ENCODE measurements around the gene EPHB1. TPM values are rescaled to one million over a fixed set of nuclear protein-coding genes. Genes with fewer than 3 reads are reported as not detected.

Gene EPHB1
- total RNA-seq, 1 experiment from 2014 or later: 0.86 TPM

DNA sequence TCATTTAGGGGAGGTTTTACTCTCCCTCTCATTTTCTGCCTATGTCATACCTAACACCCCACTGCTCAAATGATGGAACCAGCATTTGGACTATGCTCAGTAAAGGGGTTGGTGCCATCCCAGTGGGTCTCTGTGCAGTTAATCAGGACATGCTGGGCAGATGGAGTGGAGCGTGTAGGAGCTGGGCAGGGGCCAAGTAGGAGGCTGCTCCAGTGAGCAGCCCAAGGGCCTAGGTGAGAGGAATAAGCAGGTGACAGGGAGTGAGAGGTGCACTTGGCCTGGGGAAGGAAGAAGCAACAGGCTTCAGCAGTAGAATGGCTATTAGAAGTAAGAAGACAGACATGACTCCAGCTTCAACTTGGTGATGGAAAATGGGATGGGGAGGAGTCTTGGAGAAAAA lies 72.2 kb downstream of the EPHB1 start:
- Histone ChIP-seq H3K4me3 (replicated peaks in 1 of 2; ENCODE audit: low read depth in 1 of 2, low read length in 2 of 2) (no peak overlapping the region), H3K79me2 (ENCODE audit: insufficient read depth, low read length) (no peaks in the 10 kb centered on the region), H3K27ac (ENCODE audit: low read depth, low read length) (no peak overlapping the region), H3K9me3 (ENCODE audit: control insufficient read depth in 1 of 2, insufficient read depth in 1 of 2, low read depth in 1 of 2, low read length in 2 of 2) (no peaks in the 10 kb centered on the region), H3K27me3 (ENCODE audit: insufficient read depth, low read length) (peaks cover 64% of the 10 kb centered on the region), H3K9me2 (ENCODE audit: insufficient read depth) (no peaks in the 10 kb centered on the region), H3K4me2 (ENCODE audit: low read length) (no peak overlapping the region), H3K4me1 (ENCODE audit: control insufficient read depth in 1 of 2, insufficient read depth in 2 of 2, low read length in 2 of 2) (no peaks in the 10 kb centered on the region), H3K36me3 (ENCODE audit: control insufficient read depth in 1 of 2, insufficient read depth in 2 of 2, low read length in 2 of 2) (no peaks in the 10 kb centered on the region), H3K9ac (ENCODE audit: low read length) (no peak overlapping the region), H2AFZ (ENCODE audit: low read depth, low read length, poor library complexity, severe bottlenecking) (no peak overlapping the region), H4K20me1 (ENCODE audit: insufficient read depth) (no peaks in the 10 kb centered on the region)
- RAD21 ChIA-PET (ENCODE audit: low non-redundant PET in 1 of 2, low total read pairs in 2 of 2, uncharacterized antibody in 2 of 2, unreplicated experiment in 2 of 2): no interaction called here
- no peak for ATAC-seq
- no TSS peak for BruUV-seq (replicated peaks)
- TF ChIP-seq ATF3 (IDR thresholded peaks at IDR 0.05) (no peak), FOSL1 (IDR thresholded peaks at IDR 0.05; ENCODE audit: low read depth) (no peak), CBX3 (IDR thresholded peaks at IDR 0.05; ENCODE audit: low read depth) (no peak), SRF (IDR thresholded peaks at IDR 0.05; ENCODE audit: low read depth) (no peak), ZNF274 (IDR thresholded peaks at IDR 0.05; ENCODE audit: low read depth, low read length) (no peak), TCF7L2 (IDR thresholded peaks at IDR 0.05; ENCODE audit: borderline replicate concordance, extremely low read depth, insufficient read depth, insufficient read length) (no peak), EZH2phosphoT487 (IDR thresholded peaks at IDR 0.05; ENCODE audit: borderline replicate concordance) (no peak), JUND (IDR thresholded peaks at IDR 0.05) (no peak), POLR2AphosphoS5 (IDR thresholded peaks at IDR 0.05; ENCODE audit: low read depth, low read length) (no peak), CEBPB (IDR thresholded peaks at IDR 0.05; ENCODE audit: low read depth) (no peak), REST (IDR thresholded peaks at IDR 0.05; ENCODE audit: low read depth) (no peak), POLR2A (IDR thresholded peaks at IDR 0.05; ENCODE audit: borderline replicate concordance, extremely low read depth, insufficient read depth, insufficient read length) (no peak)
- TF ChIP-seq, protein P1, sequence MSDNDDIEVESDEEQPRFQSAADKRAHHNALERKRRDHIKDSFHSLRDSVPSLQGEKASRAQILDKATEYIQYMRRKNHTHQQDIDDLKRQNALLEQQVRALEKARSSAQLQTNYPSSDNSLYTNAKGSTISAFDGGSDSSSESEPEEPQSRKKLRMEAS (IDR thresholded peaks at IDR 0.05): no peak
- TF ChIP-seq, protein P2, sequence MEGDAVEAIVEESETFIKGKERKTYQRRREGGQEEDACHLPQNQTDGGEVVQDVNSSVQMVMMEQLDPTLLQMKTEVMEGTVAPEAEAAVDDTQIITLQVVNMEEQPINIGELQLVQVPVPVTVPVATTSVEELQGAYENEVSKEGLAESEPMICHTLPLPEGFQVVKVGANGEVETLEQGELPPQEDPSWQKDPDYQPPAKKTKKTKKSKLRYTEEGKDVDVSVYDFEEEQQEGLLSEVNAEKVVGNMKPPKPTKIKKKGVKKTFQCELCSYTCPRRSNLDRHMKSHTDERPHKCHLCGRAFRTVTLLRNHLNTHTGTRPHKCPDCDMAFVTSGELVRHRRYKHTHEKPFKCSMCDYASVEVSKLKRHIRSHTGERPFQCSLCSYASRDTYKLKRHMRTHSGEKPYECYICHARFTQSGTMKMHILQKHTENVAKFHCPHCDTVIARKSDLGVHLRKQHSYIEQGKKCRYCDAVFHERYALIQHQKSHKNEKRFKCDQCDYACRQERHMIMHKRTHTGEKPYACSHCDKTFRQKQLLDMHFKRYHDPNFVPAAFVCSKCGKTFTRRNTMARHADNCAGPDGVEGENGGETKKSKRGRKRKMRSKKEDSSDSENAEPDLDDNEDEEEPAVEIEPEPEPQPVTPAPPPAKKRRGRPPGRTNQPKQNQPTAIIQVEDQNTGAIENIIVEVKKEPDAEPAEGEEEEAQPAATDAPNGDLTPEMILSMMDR (IDR thresholded peaks at IDR 0.05 in 2 of 3, conservative IDR thresholded peaks at IDR 0.05 in 1 of 3; ENCODE audit: borderline replicate concordance in 1 of 3, insufficient read depth in 1 of 3, low read depth in 2 of 3, low read length in 2 of 3): no peak
- CTCF ChIA-PET: no interaction called here
- no peak for DNase-seq (ENCODE audit: low read depth, low spot score)
- intact Hi-C loops (cut with micrococcal nuclease): no loop called here
- POLR2A ChIA-PET: no interaction called here

Measured in HCT116 (cell line).